HL-60 (cell line): ENCODE data around the gene TMX1.

Experiments
- POLR2AphosphoS5 ChIP-seq: IDR thresholded peaks from 2 replicates; pipeline ENCODE4 v1.6.1; 2012; ENCODE audit warnings: low read depth
- TF ChIP-seq, protein P1 (sequence below): IDR thresholded peaks from one replicate; pipeline ENCODE4 v1.5.1; 2011; ENCODE audit warnings: low read length, control low read depth, inconsistent platforms; ENCODE audit not compliant: insufficient read depth
- TF ChIP-seq, protein P2 (sequence below): IDR thresholded peaks from 2 replicates; pipeline ENCODE4 v1.6.1; 2012; ENCODE audit warnings: low read depth; ENCODE audit not compliant: insufficient replicate concordance

DNA sequence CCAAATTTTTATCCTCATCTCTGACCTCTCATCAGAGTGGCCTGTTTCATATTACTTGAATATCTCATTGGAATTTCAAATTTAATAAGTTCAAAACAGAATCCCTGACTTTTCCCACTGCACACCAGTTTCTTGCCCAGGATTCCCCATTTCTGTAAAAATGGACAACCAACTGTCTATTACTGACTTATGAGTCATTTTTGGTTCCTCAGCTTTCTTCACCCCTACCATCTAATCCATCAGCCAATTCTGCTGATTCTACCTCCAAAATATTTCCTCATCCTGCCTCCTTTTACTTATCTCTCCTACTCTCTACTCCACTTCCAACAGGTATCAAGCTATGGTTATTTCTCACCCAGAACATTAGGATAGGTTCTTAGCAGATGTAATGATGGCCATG lies 44.2 kb downstream of the TMX1 start:
- no peak for TF ChIP-seq POLR2AphosphoS5
- TF ChIP-seq, protein P1, sequence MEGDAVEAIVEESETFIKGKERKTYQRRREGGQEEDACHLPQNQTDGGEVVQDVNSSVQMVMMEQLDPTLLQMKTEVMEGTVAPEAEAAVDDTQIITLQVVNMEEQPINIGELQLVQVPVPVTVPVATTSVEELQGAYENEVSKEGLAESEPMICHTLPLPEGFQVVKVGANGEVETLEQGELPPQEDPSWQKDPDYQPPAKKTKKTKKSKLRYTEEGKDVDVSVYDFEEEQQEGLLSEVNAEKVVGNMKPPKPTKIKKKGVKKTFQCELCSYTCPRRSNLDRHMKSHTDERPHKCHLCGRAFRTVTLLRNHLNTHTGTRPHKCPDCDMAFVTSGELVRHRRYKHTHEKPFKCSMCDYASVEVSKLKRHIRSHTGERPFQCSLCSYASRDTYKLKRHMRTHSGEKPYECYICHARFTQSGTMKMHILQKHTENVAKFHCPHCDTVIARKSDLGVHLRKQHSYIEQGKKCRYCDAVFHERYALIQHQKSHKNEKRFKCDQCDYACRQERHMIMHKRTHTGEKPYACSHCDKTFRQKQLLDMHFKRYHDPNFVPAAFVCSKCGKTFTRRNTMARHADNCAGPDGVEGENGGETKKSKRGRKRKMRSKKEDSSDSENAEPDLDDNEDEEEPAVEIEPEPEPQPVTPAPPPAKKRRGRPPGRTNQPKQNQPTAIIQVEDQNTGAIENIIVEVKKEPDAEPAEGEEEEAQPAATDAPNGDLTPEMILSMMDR: no peak
- TF ChIP-seq, protein P2, sequence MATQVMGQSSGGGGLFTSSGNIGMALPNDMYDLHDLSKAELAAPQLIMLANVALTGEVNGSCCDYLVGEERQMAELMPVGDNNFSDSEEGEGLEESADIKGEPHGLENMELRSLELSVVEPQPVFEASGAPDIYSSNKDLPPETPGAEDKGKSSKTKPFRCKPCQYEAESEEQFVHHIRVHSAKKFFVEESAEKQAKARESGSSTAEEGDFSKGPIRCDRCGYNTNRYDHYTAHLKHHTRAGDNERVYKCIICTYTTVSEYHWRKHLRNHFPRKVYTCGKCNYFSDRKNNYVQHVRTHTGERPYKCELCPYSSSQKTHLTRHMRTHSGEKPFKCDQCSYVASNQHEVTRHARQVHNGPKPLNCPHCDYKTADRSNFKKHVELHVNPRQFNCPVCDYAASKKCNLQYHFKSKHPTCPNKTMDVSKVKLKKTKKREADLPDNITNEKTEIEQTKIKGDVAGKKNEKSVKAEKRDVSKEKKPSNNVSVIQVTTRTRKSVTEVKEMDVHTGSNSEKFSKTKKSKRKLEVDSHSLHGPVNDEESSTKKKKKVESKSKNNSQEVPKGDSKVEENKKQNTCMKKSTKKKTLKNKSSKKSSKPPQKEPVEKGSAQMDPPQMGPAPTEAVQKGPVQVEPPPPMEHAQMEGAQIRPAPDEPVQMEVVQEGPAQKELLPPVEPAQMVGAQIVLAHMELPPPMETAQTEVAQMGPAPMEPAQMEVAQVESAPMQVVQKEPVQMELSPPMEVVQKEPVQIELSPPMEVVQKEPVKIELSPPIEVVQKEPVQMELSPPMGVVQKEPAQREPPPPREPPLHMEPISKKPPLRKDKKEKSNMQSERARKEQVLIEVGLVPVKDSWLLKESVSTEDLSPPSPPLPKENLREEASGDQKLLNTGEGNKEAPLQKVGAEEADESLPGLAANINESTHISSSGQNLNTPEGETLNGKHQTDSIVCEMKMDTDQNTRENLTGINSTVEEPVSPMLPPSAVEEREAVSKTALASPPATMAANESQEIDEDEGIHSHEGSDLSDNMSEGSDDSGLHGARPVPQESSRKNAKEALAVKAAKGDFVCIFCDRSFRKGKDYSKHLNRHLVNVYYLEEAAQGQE: no peak
